ENCODE measurements around the gene AKAP7. TPM values are rescaled to one million over a fixed set of nuclear protein-coding genes. Genes with fewer than 3 reads are reported as not detected.

AKAP7 gene
- total and polyA plus RNA-seq, 2 experiments from 2014 or later, result 18.4 to 54.4 TPM

DNA sequence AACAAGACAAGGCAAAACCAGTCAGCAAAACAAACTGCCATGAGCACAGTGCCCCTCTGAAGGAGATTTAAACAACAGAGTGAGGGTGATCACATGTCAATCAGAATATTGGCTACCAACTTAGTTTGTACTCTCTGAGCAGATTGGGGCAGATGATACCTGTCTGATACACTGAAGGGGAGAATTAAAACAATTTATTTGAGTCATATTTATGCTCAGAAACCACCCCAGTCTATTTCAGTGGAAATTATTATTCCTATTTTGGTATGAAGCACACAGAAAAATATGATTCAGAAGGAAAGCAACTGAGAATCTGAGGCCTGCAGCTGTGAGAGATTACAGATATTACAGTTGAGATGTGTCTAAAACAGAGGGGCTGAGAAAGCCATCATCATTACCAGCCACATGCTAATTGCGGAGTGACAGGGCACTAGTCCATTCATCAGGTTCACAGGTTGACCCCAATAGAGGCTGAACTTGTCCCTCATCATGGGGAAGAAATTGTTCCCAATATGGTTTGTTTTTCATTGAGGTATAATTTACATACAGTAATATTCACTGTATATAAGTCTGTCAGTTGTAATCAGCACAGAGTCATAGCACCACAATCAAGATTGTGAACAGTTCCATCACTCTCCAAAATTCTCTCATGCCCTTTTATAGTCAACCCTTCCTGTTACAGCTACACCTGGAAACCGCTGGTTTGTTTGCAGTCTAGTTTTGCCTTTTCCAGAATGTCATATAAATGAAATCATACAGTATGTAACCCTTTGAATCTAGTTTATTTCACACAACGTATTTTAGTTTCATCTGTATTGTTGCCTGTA is 134.5 kb downstream of the AKAP7 start:
- H3K9me3 ChIP-seq (ENCODE audit: low read depth), result peaks cover 9% of the 10 kb centered on the region
- WGBS (ENCODE audit: low lambda C conversion rate, missing lambda C conversion rate), result 85% methylated on average over 3 of the region's 3 CpGs
- H3K27ac ChIP-seq, result no peak overlapping the region
- no peak overlapping the region for H3K4me2 ChIP-seq
- no peak overlapping the region for H2AFZ ChIP-seq
- H3K36me3 ChIP-seq (replicated peaks; ENCODE audit: insufficient read depth, low read depth), result no peaks in the 10 kb centered on the region
- no peak for DNase-seq (ENCODE audit: low spot score)
- no peak overlapping the region for H3K4me3 ChIP-seq
- H3K4me1 ChIP-seq (ENCODE audit: insufficient read depth), result no peaks in the 10 kb centered on the region
- TF ChIP-seq, protein P1, sequence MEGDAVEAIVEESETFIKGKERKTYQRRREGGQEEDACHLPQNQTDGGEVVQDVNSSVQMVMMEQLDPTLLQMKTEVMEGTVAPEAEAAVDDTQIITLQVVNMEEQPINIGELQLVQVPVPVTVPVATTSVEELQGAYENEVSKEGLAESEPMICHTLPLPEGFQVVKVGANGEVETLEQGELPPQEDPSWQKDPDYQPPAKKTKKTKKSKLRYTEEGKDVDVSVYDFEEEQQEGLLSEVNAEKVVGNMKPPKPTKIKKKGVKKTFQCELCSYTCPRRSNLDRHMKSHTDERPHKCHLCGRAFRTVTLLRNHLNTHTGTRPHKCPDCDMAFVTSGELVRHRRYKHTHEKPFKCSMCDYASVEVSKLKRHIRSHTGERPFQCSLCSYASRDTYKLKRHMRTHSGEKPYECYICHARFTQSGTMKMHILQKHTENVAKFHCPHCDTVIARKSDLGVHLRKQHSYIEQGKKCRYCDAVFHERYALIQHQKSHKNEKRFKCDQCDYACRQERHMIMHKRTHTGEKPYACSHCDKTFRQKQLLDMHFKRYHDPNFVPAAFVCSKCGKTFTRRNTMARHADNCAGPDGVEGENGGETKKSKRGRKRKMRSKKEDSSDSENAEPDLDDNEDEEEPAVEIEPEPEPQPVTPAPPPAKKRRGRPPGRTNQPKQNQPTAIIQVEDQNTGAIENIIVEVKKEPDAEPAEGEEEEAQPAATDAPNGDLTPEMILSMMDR (IDR thresholded peaks at IDR 0.05; ENCODE audit: poor library complexity), result no peak
- TF ChIP-seq EZH2 (IDR thresholded peaks at IDR 0.05; ENCODE audit: borderline replicate concordance), result no peak
- TF ChIP-seq EZH2phosphoT487 (IDR thresholded peaks at IDR 0.05; ENCODE audit: low read depth, severe bottlenecking, unreplicated experiment), result no peak
- peaks cover 49% of the 10 kb centered on the region for H3K79me2 ChIP-seq
- H4K20me1 ChIP-seq (ENCODE audit: insufficient read depth, poor library complexity, severe bottlenecking), result no peaks in the 10 kb centered on the region
- H3K9me2 ChIP-seq (replicated peaks; ENCODE audit: insufficient read depth), result no peaks in the 10 kb centered on the region
- no peaks in the 10 kb centered on the region for H3K27me3 ChIP-seq

GRCh38 chr6:131270534-131270933 is 135.3 kb downstream of the AKAP7 start:
- Histone ChIP-seq H3K27me3 (no peaks in the 10 kb centered on the region), H3K4me1 (ENCODE audit: insufficient read depth) (no peaks in the 10 kb centered on the region), H3K4me2 (no peak overlapping the region), H3K27ac (no peak overlapping the region), H3K36me3 (replicated peaks; ENCODE audit: insufficient read depth, low read depth) (no peaks in the 10 kb centered on the region), H2AFZ (no peak overlapping the region), H3K9me3 (ENCODE audit: low read depth) (peaks cover 9% of the 10 kb centered on the region), H3K79me2 (peaks cover 48% of the 10 kb centered on the region), H3K9me2 (replicated peaks; ENCODE audit: insufficient read depth) (no peaks in the 10 kb centered on the region), H3K4me3 (no peak overlapping the region), H4K20me1 (ENCODE audit: insufficient read depth, poor library complexity, severe bottlenecking) (no peaks in the 10 kb centered on the region)
- WGBS (ENCODE audit: low lambda C conversion rate, missing lambda C conversion rate), result 97% methylated on average over 3 of the region's 3 CpGs
- no peak for DNase-seq (ENCODE audit: low spot score)
- TF ChIP-seq EZH2phosphoT487 (IDR thresholded peaks at IDR 0.05; ENCODE audit: low read depth, severe bottlenecking, unreplicated experiment) (no peak), EZH2 (IDR thresholded peaks at IDR 0.05; ENCODE audit: borderline replicate concordance) (no peak)
- TF ChIP-seq, protein P1 (IDR thresholded peaks at IDR 0.05; ENCODE audit: poor library complexity), result no peak

- 100% methylated on average over 4 of the region's 4 CpGs for WGBS (ENCODE audit: low lambda C conversion rate, missing lambda C conversion rate)
- Histone ChIP-seq H3K9me3 (ENCODE audit: low read depth) (peaks cover 7% of the 10 kb centered on the region), H3K4me3 (no peak overlapping the region), H3K79me2 (peaks cover 39% of the 10 kb centered on the region), H4K20me1 (ENCODE audit: insufficient read depth, poor library complexity, severe bottlenecking) (no peaks in the 10 kb centered on the region), H3K36me3 (replicated peaks; ENCODE audit: insufficient read depth, low read depth) (no peaks in the 10 kb centered on the region), H3K4me2 (no peak overlapping the region), H3K9me2 (replicated peaks; ENCODE audit: insufficient read depth) (no peaks in the 10 kb centered on the region), H2AFZ (no peak overlapping the region), H3K4me1 (ENCODE audit: insufficient read depth) (no peaks in the 10 kb centered on the region), H3K27me3 (no peaks in the 10 kb centered on the region), H3K27ac (no peak overlapping the region)
- no peak for DNase-seq (ENCODE audit: low spot score)
- TF ChIP-seq EZH2phosphoT487 (IDR thresholded peaks at IDR 0.05; ENCODE audit: low read depth, severe bottlenecking, unreplicated experiment), result no peak
- TF ChIP-seq EZH2 (IDR thresholded peaks at IDR 0.05; ENCODE audit: borderline replicate concordance), result no peak
- TF ChIP-seq, protein P1 (IDR thresholded peaks at IDR 0.05; ENCODE audit: poor library complexity), result no peak
These were observed 140.0 kb downstream of the AKAP7 start for GRCh38 chr6:131275273-131275672.
